ENCODE results near the gene PIEZO1. TPM values are rescaled to one million over a fixed set of nuclear protein-coding genes. Genes with fewer than 3 reads are reported as not detected.

The PIEZO1 gene
- total and polyA plus RNA-seq, 9 of the 15 experiments (the other 6 are each of a cell fraction or from before 2014, with no cell fraction given): 3.6 to 432 (median 131) TPM

DNA sequence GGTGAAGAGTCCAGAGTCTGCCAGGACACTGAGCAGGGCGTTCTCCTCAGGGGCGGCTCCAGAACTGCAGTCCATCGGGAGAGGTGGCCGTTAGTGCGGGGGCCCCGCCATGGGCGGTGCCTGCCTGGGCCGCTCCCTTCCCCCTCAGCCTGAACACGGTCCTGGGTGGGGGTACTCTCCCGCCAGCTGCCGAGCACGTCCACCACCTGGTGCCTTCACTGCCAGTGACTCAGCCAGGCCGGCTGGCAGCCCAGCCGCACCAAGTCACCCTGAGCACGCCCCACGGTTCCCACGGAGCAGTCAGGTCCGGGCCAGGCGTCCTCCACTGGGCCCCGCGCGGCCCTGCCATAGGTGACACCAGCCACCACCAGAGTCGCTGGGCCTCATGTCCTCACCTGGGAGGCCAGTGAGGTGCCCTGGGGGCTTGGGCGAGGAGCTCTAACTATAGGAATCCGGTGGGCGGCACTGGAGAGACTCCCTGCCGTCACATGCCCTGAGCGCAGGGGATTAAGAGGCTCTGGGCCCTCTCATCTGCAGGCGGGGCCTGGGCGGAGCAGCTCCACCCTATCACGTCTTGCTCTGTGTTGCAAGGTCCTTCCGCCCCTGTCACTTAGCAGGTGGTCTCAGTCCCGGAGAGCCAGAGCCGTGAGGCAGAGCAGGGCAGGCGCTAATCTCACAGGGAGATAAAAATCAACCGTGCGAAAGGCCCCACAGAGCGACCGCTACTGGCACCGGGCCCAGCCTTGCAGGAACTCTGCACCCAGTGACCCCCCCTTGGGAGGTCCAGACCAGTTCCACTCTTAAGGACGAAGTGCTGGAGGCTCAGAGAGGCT is 14.3 kb downstream of the PIEZO1 start (continued):
- TF ChIP-seq KAT2B (IDR thresholded peaks at IDR 0.05; ENCODE audit: low read depth, low read length) (no peak), NFIC (IDR thresholded peaks at IDR 0.05) (peak; percentile 96), SIN3A (IDR thresholded peaks at IDR 0.05; ENCODE audit: borderline replicate concordance in 2 of 2, control insufficient read depth in 1 of 2, low read depth in 2 of 2, low read length in 2 of 2) (peak; percentile 67 to 75; a peak in 2 of 4 replicates), DMBX1 (CRISPR knock-in tag; IDR thresholded peaks at IDR 0.05; ENCODE audit: borderline replicate concordance) (peak; percentile 85), RAD21 (CRISPR knock-in tag; conservative IDR thresholded peaks at IDR 0.05 in 1 of 2, IDR thresholded peaks at IDR 0.05 in 1 of 2) (peak; percentile 21 to 37), ZNF699 (CRISPR knock-in tag; IDR thresholded peaks at IDR 0.05; ENCODE audit: insufficient replicate concordance) (no peak), MBD2 (IDR thresholded peaks at IDR 0.05; ENCODE audit: borderline replicate concordance, low read depth) (0 out of 2 replicates have a peak, but pooled peaks have one; percentile 74), TBL1XR1 (IDR thresholded peaks at IDR 0.05; ENCODE audit: low read length in 2 of 2) (peak in 1 of 2 experiments; percentile 23; a peak in 1 of 4 replicates), SPI1 (IDR thresholded peaks at IDR 0.05; ENCODE audit: borderline replicate concordance, low read depth, low read length) (no peak; the same call in 1 of the 2 replicates), ZNF282 (CRISPR knock-in tag; IDR thresholded peaks at IDR 0.05) (no peak), BCL6 (CRISPR knock-in tag; IDR thresholded peaks at IDR 0.05) (no peak), ZNF280A (IDR thresholded peaks at IDR 0.05; ENCODE audit: low read depth, partially characterized antibody) (no peak), E2F6 (IDR thresholded peaks at IDR 0.05; ENCODE audit: borderline replicate concordance in 1 of 2, extremely low read depth in 1 of 2, insufficient read depth in 1 of 2, insufficient read length in 1 of 2, low read depth in 1 of 2, low read length in 1 of 2, poor library complexity in 1 of 2, severe bottlenecking in 1 of 2) (peak; percentile 65 to 80), POLR3G (IDR thresholded peaks at IDR 0.05; ENCODE audit: extremely low read depth, insufficient read length, insufficient replicate concordance) (no peak), ZFP1 (CRISPR knock-in tag; IDR thresholded peaks at IDR 0.05) (no peak), MTF1 (CRISPR knock-in tag; IDR thresholded peaks at IDR 0.05; ENCODE audit: borderline replicate concordance) (no peak), CREBBP (IDR thresholded peaks at IDR 0.05; ENCODE audit: low read depth, low read length) (no peak), CSDE1 (IDR thresholded peaks at IDR 0.05) (no peak), ZBTB1 (CRISPR knock-in tag; IDR thresholded peaks at IDR 0.05; ENCODE audit: borderline replicate concordance, low read depth) (no peak), ZNF277 (CRISPR knock-in tag; IDR thresholded peaks at IDR 0.05; ENCODE audit: borderline replicate concordance) (no peak)
- TF ChIP-seq, protein P1, sequence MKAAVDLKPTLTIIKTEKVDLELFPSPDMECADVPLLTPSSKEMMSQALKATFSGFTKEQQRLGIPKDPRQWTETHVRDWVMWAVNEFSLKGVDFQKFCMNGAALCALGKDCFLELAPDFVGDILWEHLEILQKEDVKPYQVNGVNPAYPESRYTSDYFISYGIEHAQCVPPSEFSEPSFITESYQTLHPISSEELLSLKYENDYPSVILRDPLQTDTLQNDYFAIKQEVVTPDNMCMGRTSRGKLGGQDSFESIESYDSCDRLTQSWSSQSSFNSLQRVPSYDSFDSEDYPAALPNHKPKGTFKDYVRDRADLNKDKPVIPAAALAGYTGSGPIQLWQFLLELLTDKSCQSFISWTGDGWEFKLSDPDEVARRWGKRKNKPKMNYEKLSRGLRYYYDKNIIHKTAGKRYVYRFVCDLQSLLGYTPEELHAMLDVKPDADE (conservative IDR thresholded peaks at IDR 0.05; ENCODE audit: control insufficient read depth, low read depth, low read length): no peak
